MCF 10A (cell line): ENCODE data around the gene TCN2. TPM values are rescaled to one million over a fixed set of nuclear protein-coding genes. Genes with fewer than 3 reads are reported as not detected.
A peak's percentile ranks its signal among the peaks of the same experiment; 100 is the strongest.

Experiments used
- BruUV-seq: library from RNA; stranded (reverse); fragments of 400-500 nt; replicated peaks from 2 replicates; lab custom pipeline; 2021; lab: Mats Ljungman, UMichigan
- CTCF ChIA-PET: fragments of 300-600 bp; sonication (Branson Sonifier 250); formaldehyde crosslinking; extraction: SDS; loops from one replicate; lab custom pipeline; 2021; ENCODE audit warnings: antibody characterized with exemption, inconsistent platforms; lab: Yijun Ruan, JAX
- POLR2A ChIA-PET: fragments of 300-600, 350-650 bp; sonication (Branson Sonifier 250); formaldehyde crosslinking; extraction: SDS; loops from one replicate; lab custom pipeline; 2020; ENCODE audit warnings: antibody characterized with exemption, inconsistent platforms; lab: Yijun Ruan, JAX
- DNase-seq: peaks from one replicate; pipeline ENCODE4 v3.0.0-alpha.2; 2018; ENCODE audit not compliant: unreplicated experiment
- H3K27ac Mint-ChIP-seq: one replicate; pipeline ENCODE4 v1.8.0; 2022; ENCODE audit warnings: mild to moderate bottlenecking, low read depth, mixed read lengths; ENCODE audit not compliant: unreplicated experiment
- H3K27me3 Mint-ChIP-seq: one replicate; pipeline ENCODE4 v1.8.0; 2022; ENCODE audit warnings: mixed read lengths; ENCODE audit not compliant: insufficient read depth, unreplicated experiment
- H3K36me3 Mint-ChIP-seq: one replicate; pipeline ENCODE4 v1.8.0; 2022; ENCODE audit warnings: mild to moderate bottlenecking, moderate library complexity, mixed read lengths; ENCODE audit not compliant: insufficient read depth, unreplicated experiment
- H3K4me1 Mint-ChIP-seq: one replicate; pipeline ENCODE4 v1.8.0; 2022; ENCODE audit warnings: mixed read lengths; ENCODE audit not compliant: insufficient read depth, unreplicated experiment
- H3K4me3 Mint-ChIP-seq: one replicate; pipeline ENCODE4 v1.8.0; 2022; ENCODE audit warnings: mild to moderate bottlenecking, moderate library complexity, mixed read lengths; ENCODE audit not compliant: unreplicated experiment
- H3K9me3 Mint-ChIP-seq: one replicate; pipeline ENCODE4 v1.8.0; 2022; ENCODE audit warnings: mixed read lengths; ENCODE audit not compliant: unreplicated experiment
- CTCF ChIP-seq: fragments of 200-600 bp; IDR thresholded peaks from one replicate; pipeline ENCODE4 v1.8.0; 2022; ENCODE audit warnings: antibody characterized with exemption, mild to moderate bottlenecking; ENCODE audit not compliant: unreplicated experiment
- intact Hi-C: fragments of 100-400 bp; cut with micrococcal nuclease; formaldehyde crosslinking; loops from 2 replicates; pipeline ENCODE4 v1.14.1; 2022
- total RNA-seq: library from RNA; stranded (reverse); gene quantifications from 2 replicates; pipeline ENCODE4 v1.2.3, GENCODE V29; 2022

The TCN2 gene
- total RNA-seq, 1 experiment from 2014 or later: 1.4 TPM

DNA sequence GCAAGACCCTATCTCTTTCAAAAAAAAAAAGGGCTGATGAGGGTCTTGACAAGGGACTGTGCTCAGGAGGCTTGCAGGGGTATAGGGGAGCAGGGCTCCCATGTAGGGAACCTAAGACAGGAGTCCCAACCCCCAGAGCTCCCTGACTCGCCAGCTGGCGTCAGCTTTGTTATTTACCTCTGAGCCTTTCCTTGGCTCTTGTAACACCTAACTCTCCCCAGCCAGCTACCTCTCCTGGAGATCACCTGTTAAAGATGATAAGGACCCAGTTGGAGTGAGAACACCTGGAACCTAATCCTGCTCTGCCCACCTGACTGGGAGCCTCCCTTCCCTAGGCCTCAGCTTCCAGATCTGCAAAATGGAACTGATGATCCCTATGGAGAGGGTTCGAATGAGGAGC, 41.9 kb downstream of the TCN2 start:
- CTCF ChIA-PET: interaction anchor here (0.7 kb wide), 1 partner anchor 15 kb away, joined by 3 read pairs; no protein-coding TSS in a partner anchor
- no peaks in the 10 kb centered on the region for H3K4me1 Mint-ChIP-seq
- no peak for DNase-seq
- no peak overlapping the region for H3K27ac Mint-ChIP-seq
- H3K4me3 Mint-ChIP-seq: no peak overlapping the region
- BruUV-seq: no TSS peak
- H3K9me3 Mint-ChIP-seq: no peaks in the 10 kb centered on the region
- TF ChIP-seq CTCF: no peak
- H3K36me3 Mint-ChIP-seq: no peaks in the 10 kb centered on the region
- intact Hi-C loops: no loop called here
- POLR2A ChIA-PET: interaction anchor here (0.9 kb wide), 1 partner anchor 18 kb away, joined by 3 read pairs; no protein-coding TSS in a partner anchor
- H3K27me3 Mint-ChIP-seq: no peaks in the 10 kb centered on the region

DNA sequence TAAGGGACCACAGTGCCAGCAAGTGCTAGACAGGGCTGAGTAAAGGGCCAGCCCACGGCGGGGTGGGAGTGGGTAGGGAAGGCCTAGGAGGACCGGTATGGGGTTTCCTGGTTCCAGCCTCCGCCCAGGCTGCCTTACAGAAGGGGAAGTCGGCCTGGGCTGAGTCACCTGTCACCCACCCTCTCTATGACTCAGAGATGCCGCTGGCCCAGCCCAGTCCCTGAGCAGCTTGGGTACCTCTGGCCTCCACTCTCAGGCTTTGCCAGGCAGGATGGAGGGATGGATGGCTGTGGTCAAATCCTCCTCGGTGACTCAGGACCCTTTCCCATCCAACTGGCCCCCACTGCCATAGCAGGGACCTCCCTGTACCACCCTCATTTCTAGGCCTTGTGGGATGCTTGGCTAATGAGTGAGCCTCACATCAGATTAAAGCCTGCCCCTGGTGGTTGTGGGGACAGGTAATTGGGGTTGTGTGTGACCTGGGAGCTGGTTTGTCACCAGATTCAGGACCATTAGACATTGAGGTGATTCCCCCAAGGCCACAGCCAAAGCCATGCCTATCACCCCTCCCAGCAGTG, 42.5 kb downstream of the TCN2 start:
- no TSS peak for BruUV-seq
- CTCF ChIA-PET: interaction anchor here (0.6 kb wide), 1 partner anchor 106 kb away, joined by 3 read pairs; no protein-coding TSS in a partner anchor
- POLR2A ChIA-PET: no interaction called here
- peak; percentile 71 for DNase-seq
- intact Hi-C loops: no loop called here
- Mint-ChIP-seq H3K27me3 (no peaks in the 10 kb centered on the region), H3K4me3 (no peak overlapping the region), H3K4me1 (no peaks in the 10 kb centered on the region), H3K27ac (no peak overlapping the region), H3K9me3 (no peaks in the 10 kb centered on the region), H3K36me3 (no peaks in the 10 kb centered on the region)
- no peak for TF ChIP-seq CTCF

- H3K27me3 Mint-ChIP-seq: no peaks in the 10 kb centered on the region
- TF ChIP-seq CTCF: no peak
- CTCF ChIA-PET: interaction anchor here (0.5 to 0.8 kb wide), 4 partner anchors 16 to 106 kb away, joined by 3 to 4 read pairs (median 3); no protein-coding TSS in a partner anchor
- H3K36me3 Mint-ChIP-seq: no peaks in the 10 kb centered on the region
- no peak overlapping the region for H3K4me3 Mint-ChIP-seq
- no peaks in the 10 kb centered on the region for H3K4me1 Mint-ChIP-seq
- H3K9me3 Mint-ChIP-seq: no peaks in the 10 kb centered on the region
- H3K27ac Mint-ChIP-seq: no peak overlapping the region
- no TSS peak for BruUV-seq
- no peak for DNase-seq
- POLR2A ChIA-PET: no interaction called here
- intact Hi-C loops: no loop called here
Measured at GRCh38 chr22:30650508-30651116, 43.6 kb downstream of the TCN2 start.

DNA sequence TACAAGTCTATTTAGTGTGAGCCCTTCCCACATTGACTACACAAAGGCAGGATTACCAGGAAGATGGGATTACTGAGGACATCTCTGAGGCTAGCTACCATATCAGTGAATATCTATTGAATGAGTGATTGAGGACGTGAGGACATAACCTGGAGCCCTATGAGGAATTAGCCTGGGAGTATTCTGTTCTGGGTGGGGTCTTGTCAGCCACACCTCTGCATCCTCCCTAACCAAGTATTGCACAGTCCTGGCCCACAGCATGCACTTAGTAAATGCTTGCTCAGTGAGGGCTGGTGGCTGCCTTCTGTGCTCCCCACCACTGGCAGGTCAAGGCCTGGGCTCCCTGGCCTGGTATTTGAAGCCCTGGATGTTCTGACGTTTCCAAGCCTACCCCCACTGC, 45.9 kb downstream of the TCN2 start:
- DNase-seq: no peak
- ChIA-PET CTCF (no interaction called here), POLR2A (no interaction called here)
- TF ChIP-seq CTCF: no peak
- no peaks in the 10 kb centered on the region for H3K36me3 Mint-ChIP-seq
- H3K27me3 Mint-ChIP-seq: no peaks in the 10 kb centered on the region
- no peaks in the 10 kb centered on the region for H3K4me1 Mint-ChIP-seq
- no peak overlapping the region for H3K27ac Mint-ChIP-seq
- H3K4me3 Mint-ChIP-seq: no peak overlapping the region
- intact Hi-C loops: no loop called here
- BruUV-seq: no TSS peak
- no peaks in the 10 kb centered on the region for H3K9me3 Mint-ChIP-seq
